COLO829 (cell line): Measurements from ENCODE around the gene OTOS.

Experiments used
- DNase-seq: peaks from one replicate; pipeline ENCODE4 v3.0.0; 2012; ENCODE audit warnings: low spot score

The OTOS gene

DNA sequence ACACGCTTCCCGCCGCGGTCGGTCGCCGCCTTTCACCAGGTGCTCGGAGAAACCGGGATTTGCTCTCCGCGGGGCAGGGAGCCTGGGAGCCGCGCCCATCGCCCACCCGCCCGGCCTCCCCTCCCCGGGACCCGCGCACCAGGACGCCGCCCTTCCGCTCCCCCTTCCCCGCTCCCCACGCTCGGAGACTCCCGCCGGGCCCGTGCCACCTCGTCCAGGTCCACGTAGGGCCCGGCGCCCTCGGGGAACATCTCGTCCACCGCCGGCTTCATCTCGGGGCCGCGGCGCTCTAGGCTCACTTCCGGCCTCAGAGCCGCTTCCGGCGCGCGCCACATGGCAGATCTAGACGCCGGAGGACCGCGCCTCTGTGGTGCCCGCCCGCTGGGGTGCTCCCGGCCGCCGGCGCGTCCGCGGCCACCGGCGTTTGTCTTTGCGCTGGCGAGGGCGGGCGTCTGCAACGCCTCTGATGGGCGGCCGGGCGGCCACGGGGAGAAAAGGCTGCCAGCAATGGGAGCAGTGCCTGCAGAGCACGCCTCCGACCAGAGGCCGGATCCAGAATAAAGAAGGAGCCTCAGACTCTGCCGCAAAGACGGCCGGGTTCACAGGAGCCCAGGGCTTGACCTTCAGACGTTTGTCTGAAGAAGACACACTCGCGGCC lies 4.3 kb downstream of the OTOS start, which contains the start of gene COPS9:
Gene COPS9, minus strand, starts transcription at position 293 of the 658 bp plus-strand sequence. Its CDS starts 21 bp downstream, at position 272.
- DNase-seq = peak; percentile 83

DNA sequence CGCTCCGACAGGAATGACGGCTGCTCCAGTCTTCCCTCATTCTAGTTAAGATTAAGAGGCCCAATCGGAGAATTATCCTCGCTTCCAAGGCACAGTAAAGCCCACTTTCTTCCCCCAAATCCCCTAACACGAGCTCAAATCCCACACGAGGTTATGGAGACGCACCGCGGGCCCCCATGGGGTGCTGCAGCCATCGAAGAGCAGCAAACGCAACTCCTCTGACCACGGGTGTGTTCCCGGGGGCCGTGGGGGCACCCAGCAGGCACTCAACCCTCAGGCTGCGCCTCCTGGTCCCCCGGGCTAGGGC lies 4.8 kb downstream of the OTOS start:
- no peak for DNase-seq

GRCh38 chr2:240134956-240135520 lies 5.4 kb downstream of the OTOS start:
- no peak for DNase-seq

DNA sequence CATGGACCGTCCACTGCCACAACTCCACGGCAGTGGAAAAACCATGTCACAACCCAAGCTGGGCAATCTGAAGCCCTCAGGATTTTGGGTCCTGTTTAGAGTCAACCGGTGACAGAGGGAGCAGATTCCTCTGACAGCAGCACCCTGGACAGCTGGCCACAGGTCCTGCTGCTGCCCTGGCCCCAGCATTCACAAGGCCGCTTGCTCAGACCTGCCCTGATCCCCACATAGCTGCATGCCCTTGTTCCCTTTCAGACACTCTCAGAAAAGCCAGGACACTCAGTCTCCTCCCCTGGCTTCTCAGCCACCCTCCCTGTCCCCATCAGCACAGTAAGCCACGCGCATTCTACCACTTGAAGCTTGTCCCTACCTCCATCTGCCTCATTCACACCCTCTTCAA lies 6.0 kb downstream of the OTOS start:
- no peak for DNase-seq

DNA sequence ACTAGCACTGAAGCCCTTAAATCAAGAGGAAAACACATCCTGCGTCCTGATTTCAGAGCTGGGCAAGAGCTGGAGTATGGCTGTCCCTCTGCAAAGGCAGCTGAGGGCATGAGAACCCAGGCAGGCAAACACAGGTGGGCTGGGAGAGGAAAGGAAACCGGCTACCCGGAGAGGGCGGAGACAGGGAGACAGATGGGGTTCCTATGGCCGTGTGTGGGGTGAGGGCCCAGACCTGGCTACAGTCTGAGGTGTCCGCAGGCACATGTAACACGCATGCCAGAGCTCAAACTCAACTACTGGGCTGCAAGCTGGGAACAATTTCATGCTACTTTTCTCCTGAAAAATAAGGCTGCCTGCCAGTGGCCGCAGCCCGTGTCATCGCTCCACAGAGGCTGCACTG lies 7.1 kb downstream of the OTOS start:
- DNase-seq = no peak

GRCh38 chr2:240132651-240132980 lies 7.8 kb downstream of the OTOS start:
- DNase-seq = no peak

DNA sequence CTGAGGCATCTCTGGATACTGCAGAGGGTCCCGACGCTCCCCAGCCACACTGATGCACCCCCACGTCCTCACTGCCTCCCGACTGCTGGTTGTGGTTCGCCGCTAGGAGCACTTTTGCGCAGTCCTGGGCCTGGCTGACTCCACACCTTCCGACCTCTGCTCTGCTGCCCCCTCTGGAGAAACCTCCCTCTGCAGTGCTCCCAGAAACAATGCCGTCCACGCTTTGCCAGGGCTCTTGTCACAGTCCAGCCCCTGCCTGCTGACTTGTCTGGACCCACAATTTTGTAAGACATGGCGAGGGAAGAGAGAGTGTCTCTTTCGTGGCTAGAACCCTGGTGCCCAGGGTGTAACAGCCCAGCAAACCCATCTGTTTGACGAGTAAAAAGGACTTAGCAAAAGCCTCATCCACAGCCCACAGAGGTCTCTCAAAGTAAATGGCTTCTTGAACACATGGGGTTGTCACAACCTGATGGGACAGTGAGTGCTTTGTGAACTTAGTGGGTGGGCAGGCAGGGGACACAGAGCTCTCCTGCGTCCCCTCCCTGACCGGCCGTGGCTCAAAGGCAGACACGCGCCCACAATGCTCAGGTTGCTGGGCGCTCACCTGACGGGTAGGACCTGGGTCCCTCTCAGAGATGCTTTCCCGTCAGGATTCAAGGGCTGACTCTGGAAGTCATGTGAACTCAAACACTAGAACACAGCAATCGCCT lies 8.4 kb downstream of the OTOS start:
- no peak for DNase-seq

- no peak for DNase-seq
Measured at GRCh38 chr2:240131296-240131695, 9.2 kb downstream of the OTOS start.

GRCh38 chr2:240130393-240131195 lies 9.9 kb downstream of the OTOS start:
- no peak for DNase-seq

- DNase-seq = no peak
Measured at GRCh38 chr2:240129731-240130392, 10.6 kb downstream of the OTOS start.

DNA sequence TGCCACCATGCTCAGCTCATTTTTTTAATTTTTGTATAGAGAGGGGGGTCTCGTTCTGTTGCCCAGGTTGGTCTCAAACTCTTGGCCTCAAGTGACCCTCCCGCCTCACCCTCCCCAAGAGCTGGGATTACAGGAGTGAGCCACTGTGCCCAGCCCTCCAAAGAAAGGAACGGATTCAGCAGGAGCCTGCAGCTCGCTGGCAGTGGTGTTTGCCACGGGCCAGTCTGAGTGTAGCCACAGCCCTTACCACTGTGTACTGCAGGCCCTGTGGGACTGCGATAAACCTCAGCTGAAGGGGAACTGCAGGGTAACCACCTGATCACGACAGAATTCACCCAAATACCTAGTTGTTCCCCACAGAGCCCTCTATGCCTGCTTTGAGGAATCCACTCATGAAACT lies 11.1 kb downstream of the OTOS start:
- no peak for DNase-seq

- DNase-seq = no peak
Measured at GRCh38 chr2:240128608-240129145, 11.8 kb downstream of the OTOS start.

DNA sequence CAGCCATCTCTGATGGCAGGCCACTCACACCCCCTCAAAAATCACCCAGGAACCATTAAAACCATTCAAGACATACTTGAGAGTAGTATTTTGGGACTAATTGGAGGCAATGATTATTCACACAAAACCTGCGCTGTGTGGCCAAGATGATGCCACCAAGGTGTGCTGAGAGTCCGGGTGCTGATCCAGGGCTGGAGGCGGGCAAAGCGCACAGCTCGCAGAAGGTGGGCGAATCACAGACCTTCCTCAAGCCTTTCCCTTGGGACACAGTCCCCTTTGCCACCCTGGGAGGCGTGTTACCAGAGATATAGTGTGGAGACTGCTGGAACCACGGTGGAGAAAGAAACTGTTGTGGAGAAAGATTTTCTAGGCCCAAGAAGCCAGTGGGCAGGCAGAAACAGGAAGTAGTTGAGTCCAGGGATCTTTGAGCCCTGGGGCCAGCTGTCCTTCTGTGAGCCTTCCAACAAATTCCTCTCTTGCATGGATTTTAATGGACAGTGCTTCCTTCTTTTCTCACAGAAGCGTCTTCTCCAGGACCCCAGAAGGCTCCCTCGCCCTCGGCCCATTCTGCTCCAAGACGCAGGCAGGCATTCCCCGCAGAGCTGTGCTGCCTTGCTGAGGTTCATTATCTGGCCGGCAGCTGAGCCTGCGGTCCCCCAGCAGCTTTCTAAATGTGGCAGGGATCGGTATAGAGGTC lies 12.4 kb downstream of the OTOS start:
- no peak for DNase-seq

- DNase-seq = no peak
Measured at GRCh38 chr2:240127191-240127750, 13.2 kb downstream of the OTOS start.

DNA sequence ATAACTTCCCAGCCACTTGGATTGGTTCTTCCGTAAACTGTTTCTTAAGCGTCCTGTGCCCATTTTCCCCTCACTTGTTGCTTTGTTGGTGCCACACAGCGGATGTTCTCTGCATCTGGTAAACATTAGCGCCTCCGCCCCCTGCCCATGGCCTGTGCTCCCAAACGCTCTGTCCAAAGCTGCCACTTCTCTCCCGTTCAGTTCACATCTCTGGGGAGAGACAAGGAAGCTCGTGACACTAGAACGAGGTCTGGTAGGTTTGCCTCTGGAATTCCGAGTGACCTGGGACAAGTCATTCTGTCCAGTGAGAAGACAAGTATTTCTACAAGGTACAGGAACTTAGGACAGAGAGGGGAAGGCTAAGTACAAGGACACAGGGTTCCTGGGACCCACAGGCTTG lies 13.7 kb downstream of the OTOS start:
- DNase-seq = no peak

- no peak for DNase-seq
Measured at GRCh38 chr2:240125742-240126141, 14.7 kb downstream of the OTOS start.

- no peak for DNase-seq
Measured at GRCh38 chr2:240124651-240125030, 15.8 kb downstream of the OTOS start.

DNA sequence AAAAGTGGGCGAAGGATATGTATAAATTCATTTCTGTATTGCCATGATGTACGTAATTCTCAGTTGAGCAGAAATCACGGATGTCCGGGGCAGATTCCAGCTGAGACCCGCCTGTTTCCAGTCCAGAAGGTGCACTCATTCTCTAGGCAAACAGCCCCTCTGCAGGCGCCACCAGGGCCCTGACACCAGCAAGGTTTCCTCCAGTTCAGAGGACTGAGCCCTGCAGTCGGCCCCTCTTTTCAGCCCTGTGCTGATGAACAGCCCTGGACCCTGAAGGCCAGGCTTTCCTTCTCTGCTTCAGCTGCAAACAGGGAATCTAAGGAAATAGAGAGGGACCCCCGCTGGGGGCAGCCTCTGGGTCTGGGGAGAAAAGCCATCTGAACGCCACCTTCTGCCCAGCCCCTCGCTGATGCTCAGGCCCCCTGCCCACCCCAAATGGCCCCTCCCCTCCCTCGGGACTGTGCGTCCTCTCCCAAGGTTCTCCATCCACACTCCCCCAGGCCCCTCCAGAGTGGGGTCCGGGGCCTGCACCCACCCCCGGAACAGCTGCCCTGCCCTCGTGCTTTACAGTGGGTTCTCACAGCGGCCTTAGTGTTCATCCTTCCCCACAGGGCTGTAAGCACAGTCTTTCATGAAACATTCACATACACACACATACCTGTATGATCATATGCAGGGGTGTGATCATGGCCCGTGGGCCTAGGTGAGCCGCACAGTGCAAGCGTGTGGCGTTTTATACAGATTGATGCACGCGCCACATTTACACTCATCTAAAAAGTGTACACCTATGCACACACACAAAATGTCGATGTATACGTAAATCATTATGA lies 16.4 kb downstream of the OTOS start:
- no peak for DNase-seq

DNA sequence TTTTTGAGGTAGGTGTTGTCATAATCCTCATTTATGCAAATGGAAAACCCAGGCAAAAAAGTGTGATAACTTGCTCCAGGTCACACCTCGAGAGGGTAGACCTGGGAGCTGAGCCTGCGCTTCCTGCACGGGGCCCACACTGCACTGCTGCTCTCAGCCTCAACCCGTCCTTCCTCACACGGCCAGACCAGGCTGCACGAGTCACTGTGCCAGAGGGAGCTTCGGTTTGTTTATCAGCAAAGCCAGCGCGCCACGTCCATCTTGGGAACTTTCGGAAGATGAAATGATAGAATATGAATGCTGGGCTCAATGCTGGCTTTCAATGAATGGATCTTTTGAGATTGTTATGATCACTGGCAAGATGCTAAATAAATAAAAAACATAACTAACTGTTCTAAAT lies 18.8 kb downstream of the OTOS start:
- DNase-seq = no peak

DNA sequence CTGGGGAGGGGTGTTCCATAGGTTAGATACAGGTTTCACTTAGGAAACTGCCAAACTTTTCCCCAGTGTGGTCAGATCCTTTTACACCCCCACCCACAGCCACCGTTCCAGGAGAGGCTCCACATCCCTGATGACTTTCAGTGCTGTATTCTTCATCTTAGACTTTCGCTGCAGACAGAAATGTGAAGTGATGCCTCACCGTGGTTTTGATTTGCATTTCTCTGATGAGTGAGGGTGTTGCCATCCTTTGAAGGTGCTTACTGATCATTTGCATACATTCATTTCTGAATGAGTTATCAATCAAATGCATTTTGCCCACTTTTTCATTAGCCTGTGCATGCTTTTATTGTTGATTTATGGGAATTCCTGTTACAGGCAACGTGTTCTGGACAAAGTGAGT lies 19.3 kb downstream of the OTOS start:
- DNase-seq = no peak
